ENCODE data around the gene GCAT.

DNA sequence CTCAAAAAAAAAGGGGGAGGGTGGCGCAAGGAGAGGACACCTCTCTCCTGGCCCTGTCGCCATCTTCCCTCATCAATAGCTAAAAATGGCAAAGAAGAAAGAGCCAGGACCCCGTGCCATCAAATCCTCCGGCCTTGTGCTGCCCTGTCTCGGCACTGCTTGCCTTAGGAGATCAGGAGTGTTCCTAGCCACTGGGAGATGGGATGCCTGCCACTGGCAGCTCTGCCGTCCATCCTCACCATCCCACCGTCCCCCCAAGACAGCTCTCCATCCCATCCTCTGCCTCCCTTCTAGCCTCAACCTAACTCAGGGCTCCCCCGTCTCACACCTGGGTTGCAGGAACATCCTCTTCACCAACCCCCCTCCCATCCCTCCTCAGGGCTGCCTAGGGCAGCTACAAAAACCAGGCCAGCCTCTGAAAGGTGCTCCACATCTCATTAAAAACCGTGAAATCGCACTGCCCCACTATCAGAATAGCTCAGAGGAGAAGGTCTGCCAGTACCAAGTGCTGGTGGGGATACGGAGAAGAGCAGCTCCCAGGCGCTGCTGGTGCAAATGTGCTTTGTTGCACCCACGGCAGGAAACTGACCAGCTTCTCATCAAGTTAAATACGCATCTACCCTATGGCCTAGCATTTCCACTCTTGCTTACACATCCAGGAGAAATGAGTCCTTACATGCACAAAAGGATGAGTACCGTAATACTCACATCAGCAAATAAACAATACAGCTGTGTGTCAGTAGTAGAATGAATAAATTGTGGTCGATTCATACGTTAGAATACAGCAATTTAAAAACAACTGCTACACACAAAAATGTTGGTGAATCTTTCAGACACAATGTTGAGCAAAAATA is 31.7 kb upstream of the GCAT start:
- no peak for TF ChIP-seq EZH2 (IDR thresholded peaks at IDR 0.05)
- TF ChIP-seq POLR2AphosphoS5 (IDR thresholded peaks at IDR 0.05; ENCODE audit: borderline replicate concordance, low read depth, low read length), result no peak
- no peak for TF ChIP-seq FOXP2 (optimal IDR thresholded peaks at IDR 0.05; ENCODE audit: control extremely low read depth, extremely low read length, insufficient read depth)
